B cell (primary cell): ENCODE data around the gene LZTFL1. TPM values are rescaled to one million over a fixed set of nuclear protein-coding genes. Genes with fewer than 3 reads are reported as not detected.

Experiments
- ATAC-seq: fragments of 200-7000 bp; cut with Tn5 transposase; one replicate; pipeline ENCODE4 v1.10.0; 2021; ENCODE audit warnings: low read depth, mild to moderate bottlenecking, moderate number of reproducible peaks, moderate library complexity
- CTCF ChIA-PET: fragments of 350-600 bp; sonication (Branson Sonifier 250); formaldehyde crosslinking; loops from one replicate; lab custom pipeline; 2021; ENCODE audit warnings: antibody characterized with exemption, inconsistent platforms; lab: Charles Lee
- POLR2A ChIA-PET: fragments of 350-600 bp; sonication (Branson Sonifier 250); formaldehyde crosslinking; loops from one replicate; lab custom pipeline; 2021; ENCODE audit warnings: antibody characterized with exemption; lab: Charles Lee
- DNase-seq: peaks from one replicate; pipeline ENCODE4 v3.0.0; 2013
- H2AFZ ChIP-seq: 2 replicates; pipeline ENCODE4 v1.6.1; 2012; ENCODE audit warnings: mild to moderate bottlenecking, low read depth, low read length; ENCODE audit not compliant: insufficient read depth, poor library complexity, severe bottlenecking
- H3K27ac ChIP-seq, 2 donors: 1 replicate in 1 of 2; 2 replicates in 1 of 2; pipeline ENCODE4 v1.5.1; 2012 to 2013; ENCODE audit warnings: low read length in 2 of 2, mild to moderate bottlenecking in 2 of 2, moderate library complexity in 1 of 2
- H3K27me3 ChIP-seq, 4 experiments: fragments of 200-600 bp in 1 of 4; sonication (generic) in 1 of 4; replicated peaks in 1 of 4; 1 replicate in 2 of 4; 2 replicates in 2 of 4; pipeline versions ENCODE4 v1.6.1 to v1.7.0; 2013 to 2016; ENCODE audit warnings: low read length in 3 of 4, mild to moderate bottlenecking in 2 of 4, mixed read lengths in 1 of 4, moderate library complexity in 1 of 4; ENCODE audit not compliant: insufficient read depth in 4 of 4, control insufficient read depth in 3 of 4; ENCODE audit errors: control extremely low read depth in 1 of 4
- H3K36me3 ChIP-seq, 2 experiments: replicated peaks in 1 of 2; 1 replicate in 1 of 2; 2 replicates in 1 of 2; pipeline versions ENCODE4 v1.6.1 to v1.7.1; 2013; ENCODE audit warnings: low read length in 1 of 2; ENCODE audit not compliant: insufficient read depth in 2 of 2, control insufficient read depth in 1 of 2; ENCODE audit errors: control extremely low read depth in 1 of 2, extremely low read depth in 1 of 2
- H3K4me1 ChIP-seq, 2 donors: fragments of 200-600 bp in 1 of 2; sonication (generic) in 1 of 2; 1 replicate in 1 of 2; 2 replicates in 1 of 2; pipeline versions ENCODE4 v1.5.1 to v1.6.1; 2013 to 2017; ENCODE audit warnings: low read length in 2 of 2; ENCODE audit not compliant: control insufficient read depth in 2 of 2, insufficient read depth in 2 of 2
- H3K4me2 ChIP-seq: replicated peaks from 2 replicates; pipeline ENCODE3; 2012; ENCODE audit warnings: mild to moderate bottlenecking, low read depth, low read length; ENCODE audit not compliant: poor library complexity, severe bottlenecking
- H3K4me3 ChIP-seq, 5 experiments: fragments of 200-600 bp in 1 of 5; sonication (generic) in 1 of 5; 1 replicate in 3 of 5; 2 replicates in 2 of 5; pipeline versions ENCODE4 v1.5.1 to v1.7.0; 2011 to 2016; ENCODE audit warnings: low read length in 4 of 5, mild to moderate bottlenecking in 4 of 5, low read depth in 2 of 5, control low read depth in 1 of 5, moderate library complexity in 1 of 5; ENCODE audit not compliant: insufficient read depth in 1 of 5; ENCODE audit errors: control extremely low read depth in 1 of 5, extremely low read depth in 1 of 5
- H3K79me2 ChIP-seq: fragments of 200-600 bp; sonication (generic); one replicate; pipeline ENCODE4 v1.6.0; 2016; ENCODE audit warnings: low read length; ENCODE audit not compliant: control insufficient read depth, insufficient read depth
- H3K9ac ChIP-seq: fragments of 200-600 bp; sonication (generic); 2 replicates; pipeline ENCODE4 v1.6.1; 2017; ENCODE audit warnings: mild to moderate bottlenecking, low read length, moderate library complexity
- H3K9me3 ChIP-seq, 3 donors: one replicate each; pipeline versions ENCODE4 v1.6.1 to v1.7.1; 2013; ENCODE audit warnings: low read length in 2 of 3; ENCODE audit not compliant: control insufficient read depth in 2 of 3, insufficient read depth in 1 of 3; ENCODE audit errors: control extremely low read depth in 1 of 3
- H4K20me1 ChIP-seq: 2 replicates; pipeline ENCODE4 v1.6.0; 2012; ENCODE audit warnings: mild to moderate bottlenecking, low read length; ENCODE audit not compliant: insufficient read depth, control insufficient read depth, poor library complexity, severe bottlenecking
- H3K27ac Mint-ChIP-seq: one replicate; pipeline ENCODE4 v1.8.0; 2021; ENCODE audit warnings: mixed read lengths
- H3K27me3 Mint-ChIP-seq: one replicate; pipeline ENCODE4 v1.8.0; 2021; ENCODE audit warnings: mixed read lengths
- H3K4me1 Mint-ChIP-seq: one replicate; pipeline ENCODE4 v1.8.0; 2021; ENCODE audit warnings: mixed read lengths
- H3K4me3 Mint-ChIP-seq: one replicate; pipeline ENCODE4 v1.8.0; 2021; ENCODE audit warnings: mixed read lengths
- H3K9me3 Mint-ChIP-seq: one replicate; pipeline ENCODE4 v1.8.0; 2022; ENCODE audit warnings: mixed read lengths; ENCODE audit not compliant: insufficient read depth
- EZH2 ChIP-seq: IDR thresholded peaks from 2 replicates; pipeline ENCODE4 v1.6.1; 2012; ENCODE audit warnings: borderline replicate concordance, low read depth, mild to moderate bottlenecking, moderate library complexity, low read length; ENCODE audit not compliant: insufficient read depth, poor library complexity, severe bottlenecking
- WGBS: methylation state at CpG from one replicate; pipeline ENCODE4 v1.1.5; 2013; ENCODE audit warnings: missing lambda C conversion rate; ENCODE audit not compliant: insufficient coverage; 5-methylcytosine and 5-hydroxymethylcytosine counted together
- intact Hi-C: fragments of 100-400 bp; cut with micrococcal nuclease; formaldehyde crosslinking; loops from one replicate; pipeline ENCODE4 v1.10.0; 2022
- polyA plus RNA-seq: library from polyadenylated mRNA; depleted of rRNA; stranded (reverse); fragments of >200 nt; gene quantifications from 2 replicates; pipeline ENCODE4 v1.2.3, GENCODE V29; 2012
- total RNA-seq, 2 donors: library from RNA; stranded (reverse); fragments of 120-200 nt in 1 of 2; gene quantifications; 1 replicate in 1 of 2; 2 replicates in 1 of 2; pipeline versions ENCODE4 v1.2.3 to v1.2.4, GENCODE V29; 2013 to 2022
- TF ChIP-seq, protein P1 (sequence below): fragments of 200-600 bp; IDR thresholded peaks from one replicate; pipeline ENCODE4 v1.8.0; 2022; ENCODE audit warnings: antibody characterized with exemption, mild to moderate bottlenecking

Gene LZTFL1
- total and polyA plus RNA-seq, 2 donors (not counting 1 experiment from before 2014, with no cell fraction given) = 16.5 to 17.8 TPM

DNA sequence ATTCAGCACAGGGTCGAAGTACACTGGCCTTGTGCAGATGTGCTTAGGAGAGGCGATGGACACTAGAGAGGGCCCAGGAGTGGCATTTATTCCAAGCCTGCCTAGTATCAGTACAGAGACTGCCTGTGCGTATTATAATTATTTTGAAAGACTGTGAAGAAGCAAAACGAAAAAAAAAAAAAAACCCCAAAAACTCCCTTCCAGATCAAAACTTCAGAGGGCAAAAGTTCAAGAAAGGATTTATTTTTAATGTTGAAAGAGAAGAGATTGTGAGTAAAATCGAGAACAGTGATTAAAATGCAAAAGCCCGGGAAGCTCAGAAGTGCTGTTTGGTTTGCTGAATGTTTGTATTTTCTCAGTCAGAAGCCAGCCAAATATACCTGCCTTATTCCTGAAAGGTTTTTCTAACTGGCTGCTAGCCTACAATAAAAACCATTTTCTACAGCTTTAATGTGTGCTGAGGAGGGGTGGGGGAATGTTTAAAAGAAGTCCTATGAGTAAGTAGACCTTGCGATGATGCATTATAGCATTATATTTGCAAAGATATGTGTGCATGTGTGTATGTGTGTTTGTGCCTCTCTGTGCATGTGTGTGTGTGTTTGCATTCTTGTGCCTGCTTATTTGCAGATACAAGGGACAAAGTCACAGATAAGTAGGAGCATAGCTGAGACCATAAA, 19.3 kb upstream of the LZTFL1 start:
- Histone ChIP-seq H3K4me3 (no peak overlapping the region), H3K9me3 (peaks cover 0 to 9% (median 4%) of the 10 kb centered on the region in 3 donors), H2AFZ (no peak overlapping the region), H4K20me1 (no peaks in the 10 kb centered on the region), H3K9ac (no peak overlapping the region), H3K27ac (no peak overlapping the region), H3K79me2 (no peaks in the 10 kb centered on the region), H3K4me1 (peaks cover 21 to 27% of the 10 kb centered on the region in 2 donors), H3K27me3 (no peaks in the 10 kb centered on the region), H3K36me3 (no peaks in the 10 kb centered on the region), H3K4me2 (no peak overlapping the region)
- no peak for ATAC-seq
- Mint-ChIP-seq H3K27ac (peak overlapping the region; percentile 56), H3K9me3 (peaks cover 8% of the 10 kb centered on the region), H3K4me3 (no peak overlapping the region), H3K4me1 (peaks cover 41% of the 10 kb centered on the region), H3K27me3 (peaks cover 8% of the 10 kb centered on the region)
- ChIA-PET POLR2A (no interaction called here), CTCF (interaction anchor here (1.1 kb wide), 1 partner anchor 32 kb away, joined by 3 read pairs; no protein-coding TSS in a partner anchor)
- no peak for DNase-seq
- intact Hi-C loops = no loop called here
- TF ChIP-seq EZH2 = no peak
- TF ChIP-seq, protein P1, sequence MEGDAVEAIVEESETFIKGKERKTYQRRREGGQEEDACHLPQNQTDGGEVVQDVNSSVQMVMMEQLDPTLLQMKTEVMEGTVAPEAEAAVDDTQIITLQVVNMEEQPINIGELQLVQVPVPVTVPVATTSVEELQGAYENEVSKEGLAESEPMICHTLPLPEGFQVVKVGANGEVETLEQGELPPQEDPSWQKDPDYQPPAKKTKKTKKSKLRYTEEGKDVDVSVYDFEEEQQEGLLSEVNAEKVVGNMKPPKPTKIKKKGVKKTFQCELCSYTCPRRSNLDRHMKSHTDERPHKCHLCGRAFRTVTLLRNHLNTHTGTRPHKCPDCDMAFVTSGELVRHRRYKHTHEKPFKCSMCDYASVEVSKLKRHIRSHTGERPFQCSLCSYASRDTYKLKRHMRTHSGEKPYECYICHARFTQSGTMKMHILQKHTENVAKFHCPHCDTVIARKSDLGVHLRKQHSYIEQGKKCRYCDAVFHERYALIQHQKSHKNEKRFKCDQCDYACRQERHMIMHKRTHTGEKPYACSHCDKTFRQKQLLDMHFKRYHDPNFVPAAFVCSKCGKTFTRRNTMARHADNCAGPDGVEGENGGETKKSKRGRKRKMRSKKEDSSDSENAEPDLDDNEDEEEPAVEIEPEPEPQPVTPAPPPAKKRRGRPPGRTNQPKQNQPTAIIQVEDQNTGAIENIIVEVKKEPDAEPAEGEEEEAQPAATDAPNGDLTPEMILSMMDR = no peak
- WGBS = no CpG with 5 or more reads among the region's 7 CpGs

DNA sequence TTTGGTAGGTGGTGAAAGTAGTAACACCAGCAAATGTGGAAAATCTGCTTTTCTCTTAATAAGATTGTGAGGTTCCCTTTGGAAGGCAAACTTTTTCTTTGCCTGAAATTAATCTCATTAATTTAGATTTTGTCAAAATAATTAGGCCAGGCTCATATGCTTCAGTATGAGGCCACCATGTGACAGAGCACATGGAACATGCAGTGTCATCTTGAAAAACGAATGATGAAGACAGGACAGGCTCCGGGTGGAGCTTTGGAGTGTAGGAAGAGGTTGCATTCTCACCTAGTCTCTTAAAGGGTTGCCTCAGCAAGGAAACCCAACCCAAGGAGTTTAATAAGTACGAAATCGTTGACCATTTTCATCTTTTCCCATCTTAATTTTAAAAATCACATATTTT, 18.6 kb upstream of the LZTFL1 start:
- no peak for DNase-seq
- Histone ChIP-seq H3K9ac (no peak overlapping the region), H3K27ac (no peak overlapping the region), H2AFZ (no peak overlapping the region), H3K27me3 (no peaks in the 10 kb centered on the region), H3K4me2 (no peak overlapping the region), H3K36me3 (no peaks in the 10 kb centered on the region), H3K9me3 (peaks cover 0 to 9% (median 4%) of the 10 kb centered on the region in 3 donors), H3K79me2 (no peaks in the 10 kb centered on the region), H3K4me3 (no peak overlapping the region), H4K20me1 (no peaks in the 10 kb centered on the region), H3K4me1 (peaks cover 17 to 27% of the 10 kb centered on the region in 2 donors)
- H3K27me3 Mint-ChIP-seq = peaks cover 8% of the 10 kb centered on the region
- WGBS = no CpG with 5 or more reads among the region's 4 CpGs
- peaks cover 11% of the 10 kb centered on the region for H3K9me3 Mint-ChIP-seq
- ChIA-PET POLR2A (no interaction called here), CTCF (no interaction called here)
- intact Hi-C loops = no loop called here
- peaks cover 36% of the 10 kb centered on the region for H3K4me1 Mint-ChIP-seq
- ATAC-seq = no peak
- no peak overlapping the region for H3K27ac Mint-ChIP-seq
- TF ChIP-seq, protein P1 = no peak
- TF ChIP-seq EZH2 = no peak
- no peak overlapping the region for H3K4me3 Mint-ChIP-seq
